Panc1 (cell line): Measurements from ENCODE around the gene HORMAD2. TPM values are rescaled to one million over a fixed set of nuclear protein-coding genes. Genes with fewer than 3 reads are reported as not detected.
A peak's percentile ranks its signal among the peaks of the same experiment; 100 is the strongest.

Experiments
- ATAC-seq: fragments of 200-7000 bp; cut with Tn5 transposase; 2 replicates; pipeline ENCODE4 v1.9.1; 2020; ENCODE audit warnings: mild to moderate bottlenecking, moderate library complexity
- BruUV-seq: library from RNA; stranded (reverse); fragments of 400-500 nt; replicated peaks from 2 replicates; lab custom pipeline; 2021; lab: Mats Ljungman, UMichigan
- CTCF ChIA-PET: fragments of 300-600 bp; sonication (Branson Sonifier 250); formaldehyde crosslinking; loops from one replicate; lab custom pipeline; 2022; ENCODE audit warnings: antibody characterized with exemption; lab: Charles Lee
- POLR2A ChIA-PET: fragments of 300-600 bp; sonication (Branson Sonifier 250); formaldehyde crosslinking; loops from one replicate; lab custom pipeline; 2022; ENCODE audit warnings: antibody characterized with exemption; lab: Charles Lee
- DNase-seq: peaks from one replicate; pipeline ENCODE4 v3.0.0-alpha.2; 2010; ENCODE audit warnings: low read depth, low spot score
- H3K27ac ChIP-seq: 2 replicates; pipeline ENCODE4 v1.5.1; 2011; ENCODE audit warnings: mild to moderate bottlenecking, low read length, inconsistent platforms
- H3K27me3 ChIP-seq: fragments of 200-500 bp; sonication (Bioruptor generic); 2 replicates; pipeline ENCODE4 v1.6.0; 2014; ENCODE audit warnings: low read length, inconsistent platforms; ENCODE audit not compliant: control insufficient read depth, insufficient read depth
- H3K36me3 ChIP-seq: fragments of 200-500 bp; sonication (Bioruptor generic); 2 replicates; pipeline ENCODE4 v1.5.1; 2014; ENCODE audit warnings: inconsistent platforms, mild to moderate bottlenecking, low read length, moderate library complexity; ENCODE audit not compliant: control insufficient read depth, insufficient read depth
- H3K4me1 ChIP-seq: 2 replicates; pipeline ENCODE4 v1.5.1; 2011; ENCODE audit warnings: inconsistent platforms, mild to moderate bottlenecking, low read length, moderate library complexity; ENCODE audit not compliant: control insufficient read depth, insufficient read depth
- H3K4me3 ChIP-seq, 2 experiments: 2 replicates each; pipeline ENCODE4 v1.5.1; 2011 to 2012; ENCODE audit warnings: low read depth in 2 of 2, low read length in 2 of 2, mild to moderate bottlenecking in 2 of 2, inconsistent platforms in 1 of 2, moderate library complexity in 1 of 2
- H3K9me3 ChIP-seq: fragments of 200-500 bp; sonication (Bioruptor generic); 2 replicates; pipeline ENCODE4 v1.5.1; 2014; ENCODE audit warnings: low read depth, mild to moderate bottlenecking, inconsistent platforms, low read length, moderate library complexity; ENCODE audit not compliant: control insufficient read depth, insufficient read depth
- CTCF ChIP-seq: fragments of 450-650 bp; IDR thresholded peaks from 2 replicates; pipeline ENCODE4 v1.5.1; 2017; ENCODE audit warnings: mild to moderate bottlenecking
- POLR2AphosphoS5 ChIP-seq: IDR thresholded peaks from 2 replicates; pipeline ENCODE4 v1.6.1; 2012; ENCODE audit warnings: mild to moderate bottlenecking, low read depth, low read length, moderate library complexity
- SIN3A ChIP-seq: IDR thresholded peaks from 2 replicates; pipeline ENCODE4 v1.6.1; 2012; ENCODE audit warnings: low read depth, mild to moderate bottlenecking, low read length, moderate library complexity, borderline replicate concordance; ENCODE audit not compliant: insufficient read depth
- TCF7L2 ChIP-seq: IDR thresholded peaks from 2 replicates; pipeline ENCODE4 v1.6.1; 2011; ENCODE audit warnings: mild to moderate bottlenecking, low read depth, low read length, inconsistent platforms
- in situ Hi-C: cut with HindIII; loops from 2 replicates; pipeline ENCODE4 v1.10.0; 2016; ENCODE audit warnings: low sequenced_read_pairs, low pct_unique_long_range_greater_than_20kb
- intact Hi-C: fragments of 100-400 bp; cut with micrococcal nuclease; formaldehyde crosslinking; loops from one replicate; pipeline ENCODE4 v1.10.0; 2022; ENCODE audit not compliant: unreplicated experiment
- total RNA-seq: library from RNA; stranded (reverse); gene quantifications from one replicate; pipeline ENCODE4 v1.2.1, GENCODE V29; 2021; ENCODE audit not compliant: unreplicated experiment
- TF ChIP-seq, protein P1 (sequence below), 2 experiments: IDR thresholded peaks; 2 replicates each; pipeline ENCODE4 v1.6.1; 2011 to 2012; ENCODE audit warnings: low read depth in 2 of 2, control low read depth in 1 of 2, low read length in 1 of 2, mild to moderate bottlenecking in 1 of 2, moderate library complexity in 1 of 2; ENCODE audit not compliant: insufficient read depth in 1 of 2

HORMAD2 gene
- total RNA-seq, 1 experiment from 2014 or later, result not detected

GRCh38 chr22:30219668-30220278 is 139.5 kb downstream of the HORMAD2 start:
- ChIA-PET POLR2A (no interaction called here), CTCF (no interaction called here)
- Histone ChIP-seq H3K4me3 (no peak overlapping the region), H3K4me1 (peaks cover 31% of the 10 kb centered on the region), H3K9me3 (no peaks in the 10 kb centered on the region), H3K36me3 (no peaks in the 10 kb centered on the region), H3K27me3 (no peaks in the 10 kb centered on the region), H3K27ac (peak overlapping the region; percentile 89)
- TF ChIP-seq POLR2AphosphoS5 (no peak), TCF7L2 (no peak), CTCF (no peak), SIN3A (no peak)
- TF ChIP-seq, protein P1, sequence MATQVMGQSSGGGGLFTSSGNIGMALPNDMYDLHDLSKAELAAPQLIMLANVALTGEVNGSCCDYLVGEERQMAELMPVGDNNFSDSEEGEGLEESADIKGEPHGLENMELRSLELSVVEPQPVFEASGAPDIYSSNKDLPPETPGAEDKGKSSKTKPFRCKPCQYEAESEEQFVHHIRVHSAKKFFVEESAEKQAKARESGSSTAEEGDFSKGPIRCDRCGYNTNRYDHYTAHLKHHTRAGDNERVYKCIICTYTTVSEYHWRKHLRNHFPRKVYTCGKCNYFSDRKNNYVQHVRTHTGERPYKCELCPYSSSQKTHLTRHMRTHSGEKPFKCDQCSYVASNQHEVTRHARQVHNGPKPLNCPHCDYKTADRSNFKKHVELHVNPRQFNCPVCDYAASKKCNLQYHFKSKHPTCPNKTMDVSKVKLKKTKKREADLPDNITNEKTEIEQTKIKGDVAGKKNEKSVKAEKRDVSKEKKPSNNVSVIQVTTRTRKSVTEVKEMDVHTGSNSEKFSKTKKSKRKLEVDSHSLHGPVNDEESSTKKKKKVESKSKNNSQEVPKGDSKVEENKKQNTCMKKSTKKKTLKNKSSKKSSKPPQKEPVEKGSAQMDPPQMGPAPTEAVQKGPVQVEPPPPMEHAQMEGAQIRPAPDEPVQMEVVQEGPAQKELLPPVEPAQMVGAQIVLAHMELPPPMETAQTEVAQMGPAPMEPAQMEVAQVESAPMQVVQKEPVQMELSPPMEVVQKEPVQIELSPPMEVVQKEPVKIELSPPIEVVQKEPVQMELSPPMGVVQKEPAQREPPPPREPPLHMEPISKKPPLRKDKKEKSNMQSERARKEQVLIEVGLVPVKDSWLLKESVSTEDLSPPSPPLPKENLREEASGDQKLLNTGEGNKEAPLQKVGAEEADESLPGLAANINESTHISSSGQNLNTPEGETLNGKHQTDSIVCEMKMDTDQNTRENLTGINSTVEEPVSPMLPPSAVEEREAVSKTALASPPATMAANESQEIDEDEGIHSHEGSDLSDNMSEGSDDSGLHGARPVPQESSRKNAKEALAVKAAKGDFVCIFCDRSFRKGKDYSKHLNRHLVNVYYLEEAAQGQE (IDR thresholded peaks at IDR 0.05; ENCODE audit: insufficient read depth in 1 of 2, low read depth in 2 of 2, low read length in 1 of 2), result no peak
- no TSS peak for BruUV-seq
- intact Hi-C loops (no loop called here), in situ Hi-C loops (no loop called here)
- no peak for DNase-seq
- ATAC-seq, result no peak

GRCh38 chr22:30220338-30221012 is 140.2 kb downstream of the HORMAD2 start:
- peaks cover 28% of the 10 kb centered on the region for H3K4me1 ChIP-seq
- H3K9me3 ChIP-seq, result no peaks in the 10 kb centered on the region
- POLR2A ChIA-PET, result no interaction called here
- TF ChIP-seq TCF7L2, result no peak
- TF ChIP-seq, protein P1 (IDR thresholded peaks at IDR 0.05; ENCODE audit: insufficient read depth in 1 of 2, low read depth in 2 of 2, low read length in 1 of 2), result no peak
- no peak for TF ChIP-seq POLR2AphosphoS5
- no peak for TF ChIP-seq SIN3A
- no peak for TF ChIP-seq CTCF
- intact Hi-C loops (no loop called here), in situ Hi-C loops (no loop called here)
- no peaks in the 10 kb centered on the region for H3K36me3 ChIP-seq
- DNase-seq, result no peak
- ATAC-seq, result no peak
- BruUV-seq, result no TSS peak
- CTCF ChIA-PET, result no interaction called here
- H3K27ac ChIP-seq, result peak overlapping the region; percentile 89
- no peak overlapping the region for H3K4me3 ChIP-seq
- H3K27me3 ChIP-seq, result no peaks in the 10 kb centered on the region
